Endothelial cell of umbilical vein (primary cell): ENCODE results near the gene NEO1. TPM values are rescaled to one million over a fixed set of nuclear protein-coding genes. Genes with fewer than 3 reads are reported as not detected.

Experiments
- BruUV-seq: library from RNA; stranded (reverse); fragments of 400-500 nt; replicated peaks from 2 replicates; lab custom pipeline; 2021; lab: Mats Ljungman, UMichigan
- CTCF ChIA-PET: fragments of 300-600, 350-600 bp; sonication (Branson Sonifier 250); formaldehyde crosslinking; loops from one replicate; lab custom pipeline; 2021; ENCODE audit warnings: antibody characterized with exemption, inconsistent platforms; lab: Charles Lee
- POLR2A ChIA-PET: fragments of 300-600, 350-600 bp; sonication (Branson Sonifier 250); formaldehyde crosslinking; loops from one replicate; lab custom pipeline; 2021; ENCODE audit warnings: antibody characterized with exemption, inconsistent platforms; lab: Charles Lee
- DNase-seq: peaks from one replicate; pipeline ENCODE4 v3.0.0-alpha.2; 2011; ENCODE audit warnings: low read depth, low spot score
- FAIRE-seq: peaks from 2 replicates; lab custom pipeline; 2011; peaks lifted over from hg19 to GRCh38; lab: Jason Lieb, UNC
- H2AFZ ChIP-seq: 2 replicates; pipeline ENCODE4 v1.6.0; 2012; ENCODE audit warnings: low read depth, low read length, control low read depth, inconsistent platforms
- H3K27ac ChIP-seq: 2 replicates; pipeline ENCODE4 v1.5.1; 2011; ENCODE audit warnings: low read depth, mild to moderate bottlenecking, control low read depth, low read length, moderate library complexity; ENCODE audit not compliant: insufficient read depth
- H3K27me3 ChIP-seq, 2 experiments: 2 replicates each; pipeline versions ENCODE4 v1.6.0 to v1.6.1; 2011; ENCODE audit warnings: low read length in 2 of 2, mixed read lengths in 1 of 2; ENCODE audit not compliant: control insufficient read depth in 2 of 2, insufficient read depth in 2 of 2
- H3K36me3 ChIP-seq, 2 experiments: 2 replicates in 1 of 2; 3 replicates in 1 of 2; pipeline ENCODE4 v1.5.1; 2011; ENCODE audit warnings: low read length in 2 of 2, mild to moderate bottlenecking in 1 of 2, moderate library complexity in 1 of 2; ENCODE audit not compliant: control insufficient read depth in 2 of 2, insufficient read depth in 2 of 2; ENCODE audit errors: extremely low read depth in 1 of 2
- H3K4me1 ChIP-seq: 3 replicates; pipeline ENCODE4 v1.5.1; 2011; ENCODE audit warnings: mild to moderate bottlenecking, low read length; ENCODE audit not compliant: control insufficient read depth, insufficient read depth; ENCODE audit errors: extremely low read depth
- H3K4me2 ChIP-seq: 2 replicates; pipeline ENCODE4 v1.6.1; 2011; ENCODE audit warnings: low read length, control low read depth, mixed read lengths; ENCODE audit not compliant: insufficient read depth
- H3K4me3 ChIP-seq, 3 experiments: fragments of 200-600 bp in 1 of 3; sonication (generic), shearing (Covaris generic) in 1 of 3; replicated peaks in 1 of 3; 2 replicates each; pipeline ENCODE4 v1.5.1; 2011 to 2016; ENCODE audit warnings: control low read depth in 3 of 3, low read length in 3 of 3, mild to moderate bottlenecking in 2 of 3, inconsistent platforms in 1 of 3, low read depth in 1 of 3, moderate library complexity in 1 of 3; ENCODE audit not compliant: insufficient read depth in 1 of 3
- H3K79me2 ChIP-seq: 2 replicates; pipeline ENCODE4 v1.6.0; 2012; ENCODE audit warnings: low read length, inconsistent platforms; ENCODE audit not compliant: control insufficient read depth, insufficient read depth
- H3K9ac ChIP-seq: replicated peaks from 2 replicates; pipeline ENCODE3; 2011; ENCODE audit warnings: low read length, control low read depth; ENCODE audit not compliant: insufficient read depth; ENCODE audit errors: extremely low read depth
- H3K9me1 ChIP-seq: replicated peaks from 3 replicates; pipeline ENCODE4 v1.6.0; 2011; ENCODE audit warnings: mild to moderate bottlenecking, low read length; ENCODE audit not compliant: control insufficient read depth, insufficient read depth; ENCODE audit errors: extremely low read depth
- H3K9me3 ChIP-seq: replicated peaks from 2 replicates; pipeline ENCODE4 v1.5.1; 2012; ENCODE audit warnings: low read length, inconsistent platforms; ENCODE audit not compliant: control insufficient read depth, insufficient read depth
- H4K20me1 ChIP-seq: replicated peaks from 2 replicates; pipeline ENCODE3; 2011; ENCODE audit warnings: mild to moderate bottlenecking, low read length; ENCODE audit not compliant: control insufficient read depth, insufficient read depth; ENCODE audit errors: extremely low read depth
- EZH2 ChIP-seq: IDR thresholded peaks from 2 replicates; pipeline ENCODE4 v1.6.1; 2012; ENCODE audit warnings: borderline replicate concordance, low read depth, mild to moderate bottlenecking, moderate library complexity, low read length, inconsistent platforms; ENCODE audit not compliant: severe bottlenecking
- FOS ChIP-seq: IDR thresholded peaks from 2 replicates; pipeline ENCODE4 v1.6.1; 2011; ENCODE audit warnings: mild to moderate bottlenecking, low read length, moderate library complexity, borderline replicate concordance; ENCODE audit not compliant: insufficient read depth
- GATA2 ChIP-seq: IDR thresholded peaks from 2 replicates; pipeline ENCODE4 v1.7.0; 2011; ENCODE audit warnings: low read depth, mild to moderate bottlenecking, moderate library complexity, mixed read lengths, low read length; ENCODE audit not compliant: insufficient read length, insufficient read depth
- JUN ChIP-seq: IDR thresholded peaks from 2 replicates; pipeline ENCODE4 v1.6.1; 2011; ENCODE audit warnings: borderline replicate concordance, low read depth; ENCODE audit not compliant: insufficient read length, insufficient read depth
- MYC ChIP-seq: IDR thresholded peaks from one replicate; pipeline ENCODE4 v1.6.1; 2011; ENCODE audit warnings: mild to moderate bottlenecking, low read depth, low read length
- POLR2A ChIP-seq: IDR thresholded peaks from 2 replicates; pipeline ENCODE4 v1.6.1; 2012; ENCODE audit warnings: low read depth, mild to moderate bottlenecking, control low read depth, low read length
- POLR2AphosphoS5 ChIP-seq: IDR thresholded peaks from 2 replicates; pipeline ENCODE4 v1.6.1; 2012; ENCODE audit warnings: low read depth, mild to moderate bottlenecking, control low read depth, low read length, moderate library complexity; ENCODE audit not compliant: insufficient read depth
- dilution Hi-C: fragments of 300-500 bp; cut with MboI; formaldehyde crosslinking; loops from one replicate; pipeline ENCODE4 v1.15.0; 2019; ENCODE audit warnings: low sequenced_read_pairs; ENCODE audit not compliant: extremely low pct_ligation_motif_present
- intact Hi-C: fragments of 100-400 bp; cut with micrococcal nuclease; formaldehyde crosslinking; loops from one replicate; pipeline ENCODE4 v1.10.0; 2022
- polyA plus RNA-seq, 4 experiments: library from polyadenylated mRNA; depleted of rRNA in 3 of 4; stranded (reverse) in 3 of 4; unstranded in 1 of 4; fragments of >200 nt; gene quantifications; 2 replicates each; pipeline versions ENCODE4 v1.2.1 to v1.2.3, GENCODE V29; 2011 to 2012; ENCODE audit warnings: missing spikeins in 1 of 4
- total RNA-seq: library from RNA; stranded (reverse); gene quantifications from 2 replicates; pipeline ENCODE4 v1.2.3, GENCODE V29; 2021
- TF ChIP-seq, protein P1 (sequence below): IDR thresholded peaks from 2 replicates; pipeline ENCODE4 v1.6.1; 2011; ENCODE audit not compliant: insufficient read depth, insufficient read length
- TF ChIP-seq, protein P2 (sequence below), 2 donors: IDR thresholded peaks; 1 replicate in 1 of 2; 2 replicates in 1 of 2; pipeline ENCODE4 v1.5.1; 2011; ENCODE audit warnings: low read length in 2 of 2, mild to moderate bottlenecking in 2 of 2, moderate library complexity in 2 of 2, control low read depth in 1 of 2, inconsistent platforms in 1 of 2, low read depth in 1 of 2; ENCODE audit not compliant: insufficient read depth in 1 of 2; ENCODE audit errors: extremely low read depth in 1 of 2

The NEO1 gene
- total and polyA plus RNA-seq, 2 donors (not counting 3 experiments of a cell fraction or from before 2014, with no cell fraction given) = 0.12 to 0.35 TPM

DNA sequence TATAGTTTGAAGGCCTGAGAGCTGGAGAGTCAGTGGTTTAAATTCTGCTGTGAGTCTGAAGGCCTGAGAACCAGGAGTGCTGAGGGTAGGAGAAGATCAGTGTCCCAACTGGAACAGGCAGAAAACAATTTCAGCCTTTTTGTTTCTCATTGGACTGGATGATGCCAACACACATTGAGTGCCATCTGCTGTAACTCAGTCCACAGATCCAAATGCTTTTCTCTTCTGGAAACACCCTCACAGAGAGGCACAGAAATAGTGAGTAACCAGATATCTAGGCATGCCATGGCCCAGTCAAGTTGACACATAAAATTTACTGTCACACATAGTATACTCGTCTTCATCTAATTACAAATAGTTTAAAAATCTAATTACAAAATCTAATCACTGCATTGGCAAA is 100.8 kb downstream of the NEO1 start:
- Histone ChIP-seq H3K9me3 (peaks cover 1% of the 10 kb centered on the region), H3K4me1 (no peaks in the 10 kb centered on the region), H3K36me3 (no peaks in the 10 kb centered on the region), H3K27ac (no peak overlapping the region), H2AFZ (no peak overlapping the region), H4K20me1 (no peaks in the 10 kb centered on the region), H3K9ac (no peak overlapping the region), H3K9me1 (no peaks in the 10 kb centered on the region), H3K79me2 (no peaks in the 10 kb centered on the region), H3K4me2 (no peak overlapping the region), H3K4me3 (no peak overlapping the region), H3K27me3 (no peaks in the 10 kb centered on the region)
- intact Hi-C loops = no loop called here
- no peak for DNase-seq
- no peak for TF ChIP-seq GATA2
- TF ChIP-seq EZH2 = no peak
- no peak for TF ChIP-seq JUN
- no peak for TF ChIP-seq POLR2AphosphoS5
- no peak for TF ChIP-seq POLR2A
- TF ChIP-seq, protein P1, sequence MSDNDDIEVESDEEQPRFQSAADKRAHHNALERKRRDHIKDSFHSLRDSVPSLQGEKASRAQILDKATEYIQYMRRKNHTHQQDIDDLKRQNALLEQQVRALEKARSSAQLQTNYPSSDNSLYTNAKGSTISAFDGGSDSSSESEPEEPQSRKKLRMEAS = no peak
- TF ChIP-seq MYC = no peak
- TF ChIP-seq, protein P2, sequence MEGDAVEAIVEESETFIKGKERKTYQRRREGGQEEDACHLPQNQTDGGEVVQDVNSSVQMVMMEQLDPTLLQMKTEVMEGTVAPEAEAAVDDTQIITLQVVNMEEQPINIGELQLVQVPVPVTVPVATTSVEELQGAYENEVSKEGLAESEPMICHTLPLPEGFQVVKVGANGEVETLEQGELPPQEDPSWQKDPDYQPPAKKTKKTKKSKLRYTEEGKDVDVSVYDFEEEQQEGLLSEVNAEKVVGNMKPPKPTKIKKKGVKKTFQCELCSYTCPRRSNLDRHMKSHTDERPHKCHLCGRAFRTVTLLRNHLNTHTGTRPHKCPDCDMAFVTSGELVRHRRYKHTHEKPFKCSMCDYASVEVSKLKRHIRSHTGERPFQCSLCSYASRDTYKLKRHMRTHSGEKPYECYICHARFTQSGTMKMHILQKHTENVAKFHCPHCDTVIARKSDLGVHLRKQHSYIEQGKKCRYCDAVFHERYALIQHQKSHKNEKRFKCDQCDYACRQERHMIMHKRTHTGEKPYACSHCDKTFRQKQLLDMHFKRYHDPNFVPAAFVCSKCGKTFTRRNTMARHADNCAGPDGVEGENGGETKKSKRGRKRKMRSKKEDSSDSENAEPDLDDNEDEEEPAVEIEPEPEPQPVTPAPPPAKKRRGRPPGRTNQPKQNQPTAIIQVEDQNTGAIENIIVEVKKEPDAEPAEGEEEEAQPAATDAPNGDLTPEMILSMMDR (IDR thresholded peaks at IDR 0.05; ENCODE audit: extremely low read depth in 1 of 2, insufficient read depth in 1 of 2, low read depth in 1 of 2, low read length in 2 of 2) = no peak
- TF ChIP-seq FOS = no peak
- CTCF ChIA-PET = no interaction called here
- POLR2A ChIA-PET = no interaction called here
- dilution Hi-C loops = no loop called here
- no TSS peak for BruUV-seq
- no peak for FAIRE-seq
